ENCODE results near the gene EPB41. TPM values are rescaled to one million over a fixed set of nuclear protein-coding genes. Genes with fewer than 3 reads are reported as not detected.

The EPB41 gene
- total RNA-seq, 6 donors from 2014 or later, result 43.5 to 109 (median 51.9) TPM

- H3K9me3 ChIP-seq, result no peaks in the 10 kb centered on the region
- TF ChIP-seq POLR2AphosphoS5 (IDR thresholded peaks at IDR 0.05) (no peak), CTCF (IDR thresholded peaks at IDR 0.05) (no peak), POLR2A (IDR thresholded peaks at IDR 0.05) (no peak), EP300 (IDR thresholded peaks at IDR 0.05) (no peak)
- peaks cover 0 to 34% (median 20%) of the 10 kb centered on the region in 4 donors for H3K27me3 ChIP-seq
- ATAC-seq (ENCODE audit: low FRiP score in 2 of 2), result no peak
- H3K27ac ChIP-seq, result no peak overlapping the region
- 80 to 92% methylated on average over 12 of the region's 12 CpGs for WGBS, 2 donors
- peaks cover 24 to 37% (median 26%) of the 10 kb centered on the region in 4 donors for H3K4me1 ChIP-seq
- H3K36me3 ChIP-seq, result peaks cover 0 to 41% (median 17%) of the 10 kb centered on the region in 4 donors
- H3K4me3 ChIP-seq, result no peak overlapping the region
- DNase-seq, result no peak
Measured at GRCh38 chr1:29119121-29119929, 205.0 kb downstream of the EPB41 start.

- no peak for DNase-seq
- TF ChIP-seq EP300 (IDR thresholded peaks at IDR 0.05) (no peak), CTCF (IDR thresholded peaks at IDR 0.05) (no peak), POLR2A (IDR thresholded peaks at IDR 0.05) (no peak), POLR2AphosphoS5 (IDR thresholded peaks at IDR 0.05) (no peak)
- 94 to 96% methylated on average over 6 of the region's 6 CpGs for WGBS, 2 donors
- Histone ChIP-seq H3K27me3 (peaks cover 0 to 42% (median 28%) of the 10 kb centered on the region in 4 donors), H3K9me3 (no peaks in the 10 kb centered on the region), H3K4me3 (no peak overlapping the region), H3K4me1 (peaks cover 35 to 46% (median 36%) of the 10 kb centered on the region in 4 donors), H3K27ac (no peak overlapping the region), H3K36me3 (peaks cover 0 to 31% (median 14%) of the 10 kb centered on the region in 4 donors)
- ATAC-seq (ENCODE audit: low FRiP score in 2 of 2), result no peak
Measured at GRCh38 chr1:29120367-29120766, 206.0 kb downstream of the EPB41 start.

DNA sequence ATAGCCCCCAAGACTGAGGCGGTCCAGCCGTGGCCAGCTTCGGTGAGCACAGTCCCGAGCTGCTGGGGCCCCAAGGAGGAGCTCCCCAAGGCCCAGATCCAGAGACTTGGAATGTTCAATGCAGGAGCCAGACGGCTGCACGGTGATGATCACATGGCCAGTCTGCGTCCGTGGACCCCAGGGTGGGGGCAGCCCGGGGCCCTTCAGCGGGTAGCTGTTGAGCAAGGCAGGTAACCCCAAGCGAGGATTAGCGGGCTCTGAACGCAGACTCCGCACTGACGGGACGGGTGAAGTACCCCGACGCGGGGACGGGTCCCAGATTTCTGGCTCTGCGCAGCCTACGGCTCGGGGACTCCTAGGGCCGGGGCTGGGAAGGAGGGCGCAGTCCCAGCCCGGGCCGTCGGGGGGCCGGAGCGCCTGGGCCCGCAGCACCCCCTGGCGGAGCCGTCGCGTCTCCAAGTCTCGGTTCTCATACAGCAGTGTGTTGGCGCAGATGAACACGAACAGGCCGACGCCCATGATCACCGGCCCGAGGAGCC, 206.6 kb downstream of the EPB41 start:
- H3K9me3 ChIP-seq, result no peaks in the 10 kb centered on the region
- H3K4me1 ChIP-seq, result peaks cover 35 to 46% (median 37%) of the 10 kb centered on the region in 4 donors
- DNase-seq, result peak in 1 of 2 donors; percentile 92
- no peak for ATAC-seq (ENCODE audit: low FRiP score in 2 of 2)
- peaks cover 0 to 24% (median 9%) of the 10 kb centered on the region in 4 donors for H3K36me3 ChIP-seq
- peak overlapping the region in 1 of 4 donors; percentile 87 for H3K27ac ChIP-seq
- H3K27me3 ChIP-seq, result peaks cover 0 to 42% (median 30%) of the 10 kb centered on the region in 4 donors
- TF ChIP-seq CTCF (IDR thresholded peaks at IDR 0.05) (peak; percentile 47 to 82 (median 60)), POLR2A (IDR thresholded peaks at IDR 0.05) (no peak)
- H3K4me3 ChIP-seq, result peak overlapping the region in 3 of 4 donors; percentile 59 to 74 (median 71)
- 15 to 69% methylated on average over 4 to 20 of the region's 42 CpGs for WGBS, 2 donors

DNA sequence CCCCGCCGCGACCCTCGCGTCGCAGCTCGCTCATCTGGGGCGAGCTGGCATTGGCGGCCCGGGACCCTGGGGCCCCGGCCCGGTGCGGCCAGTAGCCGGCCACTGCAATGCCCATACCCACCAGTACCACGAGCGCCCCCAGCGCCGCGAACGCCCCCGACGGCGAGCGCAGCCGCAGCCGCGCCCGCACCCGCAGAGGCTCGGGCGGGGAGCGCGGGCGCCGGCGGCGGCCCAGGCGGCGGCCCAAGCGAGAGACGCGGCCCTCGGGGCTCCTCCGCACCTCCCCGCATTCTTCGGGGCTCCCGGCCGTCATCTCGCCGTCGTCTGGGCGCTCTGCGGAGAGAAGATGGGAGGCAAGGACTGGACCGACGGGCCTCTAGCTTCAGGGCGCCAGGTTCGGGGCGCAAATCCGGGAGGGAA, 207.2 kb downstream of the EPB41 start:
- H3K27me3 ChIP-seq, result peaks cover 0 to 42% (median 30%) of the 10 kb centered on the region in 4 donors
- ATAC-seq (ENCODE audit: low FRiP score in 2 of 2), result no peak

More for the DNA sequence above, 207.2 kb downstream of the EPB41 start:
- Histone ChIP-seq H3K36me3 (peaks cover 0 to 20% (median 7%) of the 10 kb centered on the region in 4 donors), H3K27ac (peak overlapping the region; percentile 83 to 93 (median 90)), H3K9me3 (no peaks in the 10 kb centered on the region), H3K4me3 (peak overlapping the region in 3 of 4 donors; percentile 59 to 74 (median 71)), H3K4me1 (peaks cover 35 to 46% (median 37%) of the 10 kb centered on the region in 4 donors)
- no peak for TF ChIP-seq EP300 (IDR thresholded peaks at IDR 0.05)
- TF ChIP-seq POLR2AphosphoS5 (IDR thresholded peaks at IDR 0.05), result no peak
- TF ChIP-seq CTCF (IDR thresholded peaks at IDR 0.05), result peak in 4 of 6 experiments; percentile 7 to 39 (median 14)
- TF ChIP-seq POLR2A (IDR thresholded peaks at IDR 0.05), result no peak
- 0 to 4% methylated on average over 1 to 38 of the region's 59 CpGs for WGBS, 2 donors
- peak in 1 of 2 donors; percentile 87 for DNase-seq
